Neuronal stem cell (in vitro differentiated cells): ENCODE measurements around the gene SH2D3A.

ENCODE experiments used
- DNase-seq: peaks from one replicate; pipeline ENCODE4 v3.0.0-alpha.2; 2013; ENCODE audit warnings: low spot score
- H2AFZ ChIP-seq: one replicate; pipeline ENCODE4 v1.6.1; 2013; ENCODE audit warnings: mild to moderate bottlenecking, low read length, inconsistent platforms
- H2AK5ac ChIP-seq: 2 replicates; pipeline ENCODE4 v1.6.1; 2013; ENCODE audit warnings: low read depth, mild to moderate bottlenecking, inconsistent platforms, low read length, moderate library complexity, mixed read lengths
- H2BK120ac ChIP-seq: 2 replicates; pipeline ENCODE4 v1.6.1; 2013; ENCODE audit warnings: low read depth, mild to moderate bottlenecking, inconsistent platforms, low read length, moderate library complexity, mixed read lengths
- H2BK12ac ChIP-seq: one replicate; pipeline ENCODE4 v1.6.1; 2013; ENCODE audit warnings: low read length, inconsistent platforms
- H2BK15ac ChIP-seq: 2 replicates; pipeline ENCODE4 v1.6.1; 2013; ENCODE audit warnings: mild to moderate bottlenecking, low read length, inconsistent platforms, mixed read lengths
- H2BK5ac ChIP-seq: one replicate; pipeline ENCODE4 v1.6.1; 2013; ENCODE audit warnings: inconsistent platforms, mild to moderate bottlenecking, low read length, moderate library complexity
- H3K14ac ChIP-seq: one replicate; pipeline ENCODE4 v1.6.1; 2013; ENCODE audit warnings: low read length, inconsistent platforms
- H3K18ac ChIP-seq: 2 replicates; pipeline ENCODE4 v1.6.1; 2013; ENCODE audit warnings: low read length, inconsistent platforms
- H3K23ac ChIP-seq: 2 replicates; pipeline ENCODE4 v1.6.1; 2013; ENCODE audit warnings: low read depth, mild to moderate bottlenecking, mixed read lengths, low read length, inconsistent platforms; ENCODE audit not compliant: poor library complexity
- H3K27ac ChIP-seq: replicated peaks from 3 replicates; pipeline ENCODE4 v1.5.1; 2013; ENCODE audit warnings: low read length, inconsistent platforms
- H3K27me3 ChIP-seq, 3 experiments: 2 replicates each; pipeline ENCODE4 v1.6.1; 2013; ENCODE audit warnings: low read length in 3 of 3, mild to moderate bottlenecking in 2 of 3, inconsistent platforms in 1 of 3, low read depth in 1 of 3, mixed read lengths in 1 of 3, moderate library complexity in 1 of 3; ENCODE audit not compliant: control insufficient read depth in 3 of 3, insufficient read depth in 3 of 3
- H3K36me3 ChIP-seq, 2 donors: replicated peaks in 1 of 2; 2 replicates each; pipeline ENCODE4 v1.6.1; 2013; ENCODE audit warnings: low read length in 2 of 2; ENCODE audit not compliant: control insufficient read depth in 2 of 2, insufficient read depth in 2 of 2
- H3K4ac ChIP-seq: 2 replicates; pipeline ENCODE4 v1.6.1; 2013; ENCODE audit warnings: inconsistent platforms, mild to moderate bottlenecking, low read length, moderate library complexity
- H3K4me1 ChIP-seq, 2 donors: 1 replicate in 1 of 2; 2 replicates in 1 of 2; pipeline ENCODE4 v1.6.1; 2013; ENCODE audit warnings: low read length in 2 of 2, low read depth in 1 of 2; ENCODE audit not compliant: control insufficient read depth in 2 of 2, insufficient read depth in 1 of 2
- H3K4me2 ChIP-seq: one replicate; pipeline ENCODE4 v1.6.1; 2013; ENCODE audit warnings: mild to moderate bottlenecking, low read length, inconsistent platforms; ENCODE audit not compliant: insufficient read depth, poor library complexity, severe bottlenecking
- H3K4me3 ChIP-seq, 2 donors: 2 replicates each; pipeline ENCODE4 v1.5.1; 2013; ENCODE audit warnings: low read length in 2 of 2, mild to moderate bottlenecking in 2 of 2, inconsistent platforms in 1 of 2, moderate library complexity in 1 of 2
- H3K79me1 ChIP-seq: one replicate; pipeline ENCODE4 v1.6.1; 2013; ENCODE audit warnings: low read depth, mild to moderate bottlenecking, inconsistent platforms, low read length, moderate library complexity
- H3K9ac ChIP-seq: one replicate; pipeline ENCODE4 v1.6.1; 2013; ENCODE audit warnings: mild to moderate bottlenecking, low read depth, low read length, inconsistent platforms; ENCODE audit not compliant: poor library complexity
- H3K9me3 ChIP-seq, 2 donors: replicated peaks in 1 of 2; 2 replicates each; pipeline versions ENCODE3 to v1.6.1; 2013; ENCODE audit warnings: low read length in 2 of 2, mild to moderate bottlenecking in 2 of 2, inconsistent platforms in 1 of 2, low read depth in 1 of 2, mixed read lengths in 1 of 2, moderate library complexity in 1 of 2; ENCODE audit not compliant: control insufficient read depth in 2 of 2, insufficient read depth in 1 of 2
- H4K8ac ChIP-seq: one replicate; pipeline ENCODE4 v1.6.1; 2013; ENCODE audit warnings: low read depth, mild to moderate bottlenecking, inconsistent platforms, low read length, moderate library complexity
- H4K91ac ChIP-seq: one replicate; pipeline ENCODE4 v1.6.1; 2013; ENCODE audit warnings: low read length, low read depth, mild to moderate bottlenecking, inconsistent platforms; ENCODE audit not compliant: poor library complexity
- WGBS, 2 donors: extraction: QIAGEN DNeasy Blood & Tissue Kit; methylation state at CpG; one replicate each; pipeline ENCODE4 v1.1.7; 2013; ENCODE audit warnings: missing lambda C conversion rate in 2 of 2, mixed read lengths in 1 of 2; ENCODE audit not compliant: insufficient read length in 2 of 2, insufficient replicate concordance in 1 of 2; ENCODE audit errors: extremely low coverage in 2 of 2; 5-methylcytosine and 5-hydroxymethylcytosine counted together

Gene SH2D3A

DNA sequence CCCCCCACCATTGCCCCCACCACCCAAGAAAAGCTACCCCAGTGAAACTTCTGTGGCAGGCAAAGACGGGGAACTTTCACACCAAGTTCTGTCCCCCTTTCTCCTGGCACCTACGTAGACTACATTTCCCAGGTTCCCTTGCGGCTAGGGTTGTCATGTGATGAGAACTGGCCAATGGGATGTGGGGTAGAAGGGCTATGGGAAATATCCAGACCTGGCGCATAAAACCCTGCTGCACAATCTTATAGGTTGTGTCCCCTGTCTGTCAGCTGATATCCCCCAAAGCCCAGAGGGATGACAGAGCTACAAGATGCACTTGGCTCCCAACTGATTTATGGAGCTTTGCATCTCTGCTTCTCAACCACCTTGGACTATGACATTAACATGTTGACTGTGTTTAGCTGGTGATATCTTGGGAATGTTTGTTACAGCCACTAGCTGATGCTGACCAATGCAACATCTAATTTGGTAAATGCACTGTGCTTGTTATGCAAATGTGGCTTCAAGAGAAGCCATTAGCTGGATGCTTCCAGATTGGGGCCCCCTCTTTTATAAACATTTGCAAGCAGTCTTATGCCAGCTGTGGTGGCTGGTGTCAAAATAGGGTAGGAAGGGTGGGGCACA is 6.1 kb downstream of the SH2D3A start:
- Histone ChIP-seq H3K79me1 (no peaks in the 10 kb centered on the region), H3K18ac (no peak overlapping the region), H2AK5ac (no peak overlapping the region), H3K4me1 (no peaks in the 10 kb centered on the region), H3K4ac (no peak overlapping the region), H2BK5ac (peak overlapping the region; percentile 19), H3K4me3 (no peak overlapping the region), H4K91ac (no peak overlapping the region), H3K9me3 (no peaks in the 10 kb centered on the region), H2BK120ac (no peak overlapping the region), H2BK15ac (no peak overlapping the region), H3K9ac (no peak overlapping the region), H2BK12ac (no peak overlapping the region), H3K36me3 (no peaks in the 10 kb centered on the region), H3K14ac (no peak overlapping the region), H2AFZ (peak overlapping the region; percentile 74), H3K4me2 (no peak overlapping the region), H3K23ac (no peak overlapping the region), H3K27ac (no peak overlapping the region), H4K8ac (no peak overlapping the region), H3K27me3 (peaks cover 0 to 6% (median 6%) of the 10 kb centered on the region in 3 experiments)
- no CpG with 5 or more reads among the region's 4 CpGs for WGBS, 2 donors
- no peak for DNase-seq

DNA sequence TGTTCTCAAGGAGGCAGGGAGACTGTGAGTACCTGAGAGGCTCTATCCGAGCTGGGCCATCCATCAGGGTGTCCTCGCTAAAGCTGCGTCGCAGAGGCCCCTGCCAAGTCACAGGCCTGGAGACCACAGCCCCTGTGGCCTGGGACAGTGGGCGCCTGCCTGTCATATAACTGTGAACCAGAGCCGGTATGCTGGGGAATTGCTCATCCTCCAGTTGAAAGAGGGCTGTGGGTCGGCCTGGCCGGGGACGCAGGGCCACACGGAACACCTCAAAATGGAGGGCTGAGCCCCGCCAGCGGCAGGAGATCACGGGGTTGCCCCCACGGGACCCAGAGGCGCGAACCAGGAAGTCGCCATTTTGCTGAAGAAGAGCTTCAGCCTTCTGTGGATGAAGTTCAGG is 6.6 kb downstream of the SH2D3A start:
- Histone ChIP-seq H3K4me1 (no peaks in the 10 kb centered on the region), H3K9ac (no peak overlapping the region), H2BK15ac (no peak overlapping the region), H3K14ac (peak overlapping the region; percentile 8), H3K27me3 (peaks cover 0 to under 1% (median under 1%) of the 10 kb centered on the region in 3 experiments), H2BK120ac (no peak overlapping the region), H3K4me3 (no peak overlapping the region), H4K8ac (no peak overlapping the region), H3K23ac (no peak overlapping the region), H3K4me2 (no peak overlapping the region), H3K9me3 (no peaks in the 10 kb centered on the region), H2BK12ac (peak overlapping the region; percentile 41), H3K79me1 (no peaks in the 10 kb centered on the region), H2AK5ac (no peak overlapping the region), H2BK5ac (peak overlapping the region; percentile 19), H4K91ac (peak overlapping the region; percentile 30), H3K27ac (no peak overlapping the region), H3K36me3 (no peaks in the 10 kb centered on the region), H2AFZ (peak overlapping the region; percentile 74), H3K18ac (peak overlapping the region; percentile 27), H3K4ac (no peak overlapping the region)
- no peak for DNase-seq
- WGBS, 2 donors = no CpG with 5 or more reads among the region's 17 CpGs

GRCh38 chr19:6754653-6755463 is 12.4 kb downstream of the SH2D3A start:
- H3K9me3 ChIP-seq = no peaks in the 10 kb centered on the region

DNA sequence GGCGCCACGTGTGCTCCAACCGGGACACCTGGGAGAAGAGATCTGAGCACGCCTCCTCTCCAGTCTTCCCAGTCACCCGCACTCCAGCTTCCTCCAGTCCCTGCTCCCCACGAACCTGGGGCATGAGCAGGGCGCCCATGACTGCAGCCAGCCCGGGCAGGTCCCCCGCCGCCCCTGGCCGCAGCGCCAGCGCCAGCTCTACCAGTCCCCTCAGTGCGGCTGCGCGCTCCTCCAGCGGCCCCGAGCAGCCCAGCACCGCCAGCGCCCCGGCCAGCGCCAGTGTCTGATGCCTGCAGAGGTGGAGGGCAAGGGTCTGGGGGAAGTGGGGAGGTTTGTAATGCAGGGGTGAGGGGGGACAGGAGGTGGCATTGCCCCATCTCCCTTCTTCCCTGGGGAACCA is 13.1 kb downstream of the SH2D3A start:
- Histone ChIP-seq H4K8ac (no peak overlapping the region), H3K27ac (no peak overlapping the region), H4K91ac (no peak overlapping the region), H2BK120ac (no peak overlapping the region), H2BK5ac (peak overlapping the region; percentile 0), H2BK15ac (peak overlapping the region; percentile 21), H2AK5ac (peak overlapping the region; percentile 88), H3K4ac (no peak overlapping the region), H3K9ac (no peak overlapping the region), H3K9me3 (no peaks in the 10 kb centered on the region), H3K79me1 (no peaks in the 10 kb centered on the region), H3K4me3 (no peak overlapping the region), H3K23ac (peak overlapping the region; percentile 98), H2AFZ (no peak overlapping the region), H3K4me2 (no peak overlapping the region), H3K14ac (peak overlapping the region; percentile 94), H3K36me3 (peaks cover 18 to 30% of the 10 kb centered on the region in 2 donors), H3K27me3 (no peaks in the 10 kb centered on the region), H2BK12ac (peak overlapping the region; percentile 10), H3K4me1 (peaks cover 0 to 5% of the 10 kb centered on the region in 2 donors), H3K18ac (peak overlapping the region; percentile 80)
- no CpG with 5 or more reads among the region's 22 CpGs for WGBS, 2 donors
- no peak for DNase-seq

More at GRCh38 chr19:6754653-6755463, 12.4 kb downstream of the SH2D3A start:
- no peaks in the 10 kb centered on the region for H3K79me1 ChIP-seq
- peak overlapping the region; percentile 88 for H2AK5ac ChIP-seq
- no peak overlapping the region for H2AFZ ChIP-seq
- no peak for DNase-seq
- no peak overlapping the region for H3K4me2 ChIP-seq
- no peak overlapping the region for H3K4me3 ChIP-seq
- no peak overlapping the region for H3K9ac ChIP-seq
- no peak overlapping the region for H3K14ac ChIP-seq
- peaks cover 13 to 23% of the 10 kb centered on the region in 2 donors for H3K36me3 ChIP-seq
- no peak overlapping the region for H3K27ac ChIP-seq
- H3K27me3 ChIP-seq = no peaks in the 10 kb centered on the region
- no peak overlapping the region for H4K8ac ChIP-seq
- WGBS, 2 donors = no CpG with 5 or more reads among the region's 23 CpGs
- no peak overlapping the region for H3K23ac ChIP-seq
- no peak overlapping the region for H2BK120ac ChIP-seq
- H2BK15ac ChIP-seq = no peak overlapping the region
- peaks cover 0 to 5% of the 10 kb centered on the region in 2 donors for H3K4me1 ChIP-seq
- no peak overlapping the region for H2BK12ac ChIP-seq
- peak overlapping the region; percentile 38 for H3K18ac ChIP-seq
- no peak overlapping the region for H3K4ac ChIP-seq
- H4K91ac ChIP-seq = no peak overlapping the region
- peak overlapping the region; percentile 0 for H2BK5ac ChIP-seq
